ENCODE data around the gene HAUS2. TPM values are rescaled to one million over a fixed set of nuclear protein-coding genes. Genes with fewer than 3 reads are reported as not detected.

HAUS2 gene
- total and polyA plus RNA-seq, 2 of the 4 experiments (the other 2 are of a cell fraction): 18.4 to 22.4 TPM

GRCh38 chr15:42544853-42545629 is 3.6 kb upstream of the HAUS2 start:
- no peak overlapping the region for H2BK20ac ChIP-seq (ENCODE audit: low read depth, low read length)
- no peak for ATAC-seq (ENCODE audit: low read depth)
- peaks cover 16% of the 10 kb centered on the region for H3K36me3 ChIP-seq (ENCODE audit: control insufficient read depth, insufficient read depth, low read length)

More at GRCh38 chr15:42544853-42545629, 3.6 kb upstream of the HAUS2 start:
- POLR2A ChIA-PET (ENCODE audit: unreplicated experiment): no interaction called here
- DNase-seq: no peak
- H3K27me3 ChIP-seq (ENCODE audit: control insufficient read depth, insufficient read depth, low read length): no peaks in the 10 kb centered on the region
- H2AK9ac ChIP-seq (replicated peaks; ENCODE audit: low read depth, low read length, poor library complexity): no peak overlapping the region
- dilution Hi-C loops (cut with HindIII; ENCODE audit: low sequenced_read_pairs, unreplicated experiment) (no loop called here), intact Hi-C loops (cut with micrococcal nuclease) (no loop called here), in situ Hi-C loops (cut with MboI; ENCODE audit: low sequenced_read_pairs) (no loop called here)
- no peak overlapping the region for H4K5ac ChIP-seq (ENCODE audit: low read depth, low read length)
- peaks cover 6% of the 10 kb centered on the region for H3K4me1 ChIP-seq (ENCODE audit: control insufficient read depth, insufficient read depth, low read length)
- CTCF ChIA-PET: interaction anchor here (1.6 kb wide), 1 partner anchor 8 kb away, joined by 3 read pairs; no protein-coding TSS in a partner anchor
- H3K56ac ChIP-seq (ENCODE audit: extremely low read depth, insufficient read depth, low read length): no peak overlapping the region
- 0 out of 2 replicates have a peak, but pooled peaks cover 3% of the 10 kb centered on the region for H3K9me1 ChIP-seq (ENCODE audit: insufficient read depth, low read length)
- no peak overlapping the region for H3K27ac ChIP-seq (ENCODE audit: insufficient read depth, low read length)
- 0 out of 2 replicates have a peak, but pooled peaks cover 4% of the 10 kb centered on the region for H4K20me1 ChIP-seq (ENCODE audit: insufficient read depth, low read length)
- no peak overlapping the region for H3K4me3 ChIP-seq (ENCODE audit: insufficient read depth, low read depth, low read length)
- no peak overlapping the region for H3K9ac ChIP-seq (ENCODE audit: low read depth, low read length)
- TF ChIP-seq FOS (IDR thresholded peaks at IDR 0.05; ENCODE audit: low read depth, low read length): no peak
- TF ChIP-seq MAFK (IDR thresholded peaks at IDR 0.05; ENCODE audit: low read depth, low read length): no peak
- TF ChIP-seq RFX5 (IDR thresholded peaks at IDR 0.05; ENCODE audit: low read depth, low read length): no peak
- TF ChIP-seq ELK1 (IDR thresholded peaks at IDR 0.05; ENCODE audit: borderline replicate concordance, low read depth, low read length): no peak
- no peak for TF ChIP-seq RAD21 (IDR thresholded peaks at IDR 0.05; ENCODE audit: low read length)
- TF ChIP-seq, protein P1, sequence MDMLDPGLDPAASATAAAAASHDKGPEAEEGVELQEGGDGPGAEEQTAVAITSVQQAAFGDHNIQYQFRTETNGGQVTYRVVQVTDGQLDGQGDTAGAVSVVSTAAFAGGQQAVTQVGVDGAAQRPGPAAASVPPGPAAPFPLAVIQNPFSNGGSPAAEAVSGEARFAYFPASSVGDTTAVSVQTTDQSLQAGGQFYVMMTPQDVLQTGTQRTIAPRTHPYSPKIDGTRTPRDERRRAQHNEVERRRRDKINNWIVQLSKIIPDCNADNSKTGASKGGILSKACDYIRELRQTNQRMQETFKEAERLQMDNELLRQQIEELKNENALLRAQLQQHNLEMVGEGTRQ (IDR thresholded peaks at IDR 0.05; ENCODE audit: low read depth, low read length): no peak
- no peak for TF ChIP-seq MAZ (IDR thresholded peaks at IDR 0.05; ENCODE audit: borderline replicate concordance, low read depth, low read length)
- no peak for TF ChIP-seq BHLHE40 (IDR thresholded peaks at IDR 0.05; ENCODE audit: low read depth, low read length)
- TF ChIP-seq SMC3 (IDR thresholded peaks at IDR 0.05; ENCODE audit: low read depth, low read length): no peak
- no peak overlapping the region for H4K8ac ChIP-seq (ENCODE audit: low read depth in 2 of 2, low read length in 2 of 2)
- no peaks in the 10 kb centered on the region for H3K9me3 ChIP-seq (ENCODE audit: control insufficient read depth, insufficient read depth, low read length)
- H3K79me1 ChIP-seq (ENCODE audit: low read depth in 1 of 2, low read length in 2 of 2): peaks cover 20 to 40% of the 10 kb centered on the region in 2 experiments; a peak in 3 of 4 replicates
- H3K4ac ChIP-seq (ENCODE audit: low read depth, low read length): no peak overlapping the region
- no peak overlapping the region for H3K18ac ChIP-seq (ENCODE audit: low read depth, low read length)
- H3K14ac ChIP-seq (replicated peaks; ENCODE audit: low read depth, low read length): no peak overlapping the region
- H2BK120ac ChIP-seq (ENCODE audit: low read depth, low read length): no peak overlapping the region
- no peak overlapping the region for H3K4me2 ChIP-seq (ENCODE audit: low read depth, low read length)
- no CpG with 5 or more reads among the region's 4 CpGs for WGBS, 2 experiments (ENCODE audit: extremely low coverage in 2 of 2, insufficient read length in 1 of 2)
- no peak overlapping the region for H2AK5ac ChIP-seq (ENCODE audit: low read depth, low read length)
- BruUV-seq (replicated peaks): no TSS peak
- H3K23ac ChIP-seq (ENCODE audit: low read depth, low read length): no peak overlapping the region
- H4K91ac ChIP-seq (ENCODE audit: insufficient read depth, low read depth, low read length): no peak overlapping the region
- no peak overlapping the region for H2AFZ ChIP-seq (replicated peaks; ENCODE audit: low read length, poor library complexity)
- no peak overlapping the region for H2BK5ac ChIP-seq (ENCODE audit: low read depth, low read length, poor library complexity, severe bottlenecking)
- no peak overlapping the region for H2BK15ac ChIP-seq (ENCODE audit: low read depth, low read length)

All from IMR-90 (cell line).